Lung (tissue), 12 donors: Measurements from ENCODE around the gene TGM2. TPM values are rescaled to one million over a fixed set of nuclear protein-coding genes. Genes with fewer than 3 reads are reported as not detected.

Experiments used
- ATAC-seq: fragments of 200-7000 bp; cut with Tn5 transposase; one replicate; pipeline ENCODE4 v1.9.1; 2020; ENCODE audit warnings: moderate number of reproducible peaks; ENCODE audit not compliant: insufficient read depth, low FRiP score
- DNase-seq, 3 donors: peaks; one replicate each; pipeline ENCODE4 v3.0.0-alpha.2; 2013 to 2017
- H3K27ac ChIP-seq, 2 donors: one replicate each; pipeline ENCODE4 v1.5.1; 2013; ENCODE audit warnings: mild to moderate bottlenecking in 2 of 2, moderate library complexity in 2 of 2, control low read depth in 1 of 2, inconsistent platforms in 1 of 2, low read depth in 1 of 2, low read length in 1 of 2
- H3K27me3 ChIP-seq, 3 donors: one replicate each; pipeline ENCODE4 v1.5.1; 2013; ENCODE audit warnings: low read length in 2 of 3; ENCODE audit not compliant: control insufficient read depth in 3 of 3, insufficient read depth in 3 of 3
- H3K36me3 ChIP-seq, 4 donors: one replicate each; pipeline ENCODE4 v1.5.1; 2013; ENCODE audit warnings: low read length in 4 of 4, mild to moderate bottlenecking in 1 of 4, moderate library complexity in 1 of 4; ENCODE audit not compliant: control insufficient read depth in 4 of 4, insufficient read depth in 4 of 4
- H3K4me1 ChIP-seq, 5 donors: one replicate each; pipeline ENCODE4 v1.5.1; 2013; ENCODE audit warnings: low read length in 5 of 5, mild to moderate bottlenecking in 2 of 5, moderate library complexity in 1 of 5; ENCODE audit not compliant: control insufficient read depth in 5 of 5, insufficient read depth in 5 of 5
- H3K4me3 ChIP-seq: one replicate; pipeline ENCODE4 v1.5.1; 2013; ENCODE audit warnings: mild to moderate bottlenecking, control low read depth, moderate library complexity
- H3K9ac ChIP-seq, 2 donors: one replicate each; pipeline ENCODE4 v1.5.1; 2013; ENCODE audit warnings: low read length in 2 of 2, control low read depth in 1 of 2; ENCODE audit not compliant: insufficient read depth in 1 of 2
- H3K9me3 ChIP-seq, 4 donors: one replicate each; pipeline ENCODE4 v1.5.1; 2013; ENCODE audit warnings: low read length in 3 of 4, mild to moderate bottlenecking in 1 of 4, moderate library complexity in 1 of 4; ENCODE audit not compliant: control insufficient read depth in 4 of 4, insufficient read depth in 3 of 4
- CTCF ChIP-seq: IDR thresholded peaks from 2 replicates; pipeline ENCODE4 v1.5.1; 2012; ENCODE audit warnings: mild to moderate bottlenecking; ENCODE audit errors: control extremely low read depth, extremely low read depth
- WGBS, 2 donors: extraction: QIAGEN DNeasy Blood & Tissue Kit; methylation state at CpG; one replicate each; pipeline ENCODE4 v1.1.7; 2013; 5-methylcytosine and 5-hydroxymethylcytosine counted together
- polyA plus RNA-seq, 2 donors: library from polyadenylated mRNA; stranded (reverse); fragments of 200-250 nt; gene quantifications; one replicate each; pipeline ENCODE4 v1.2.1, GENCODE V29; 2013
- total RNA-seq, 2 donors: library from RNA; depleted of rRNA in 1 of 2; stranded (reverse); fragments of >200 nt in 1 of 2; gene quantifications; one replicate each; pipeline ENCODE4 v1.2.1, GENCODE V29; 2014 to 2021
- donor health status: control.
- donor health status: control.
- donor health status: Bipolar disorder and iron deficiency.
- donor health status: healthy.
- donor health status: DM: yes; HTN: yes; CAD: no.

TGM2 gene
- total and polyA plus RNA-seq, 4 donors, result 85.0 to 476 (median 325) TPM

- Histone ChIP-seq H3K36me3 (peaks cover 3 to 19% (median 5%) of the 10 kb centered on the region in 4 donors), H3K9ac (no peak overlapping the region), H3K27ac (peak overlapping the region; percentile 41 to 71), H3K4me1 (peaks cover 0 to 49% (median 29%) of the 10 kb centered on the region in 5 donors), H3K4me3 (no peak overlapping the region), H3K9me3 (no peaks in the 10 kb centered on the region), H3K27me3 (no peaks in the 10 kb centered on the region)
- ATAC-seq (no peak), DNase-seq (no peak)
- TF ChIP-seq CTCF, result no peak
- 84 to 86% methylated on average over 7 of the region's 7 CpGs for WGBS, 2 donors
Measured at GRCh38 chr20:38126146-38126921, 38.7 kb downstream of the TGM2 start.

- 50 to 72% methylated on average over 18 of the region's 18 CpGs for WGBS, 2 donors
- no peak overlapping the region for H3K4me3 ChIP-seq
- no peak overlapping the region for H3K9ac ChIP-seq
- no peak for TF ChIP-seq CTCF
- no peak for ATAC-seq
- H3K27me3 ChIP-seq, result no peaks in the 10 kb centered on the region
- H3K27ac ChIP-seq, result peak overlapping the region in 1 of 2 donors; percentile 66
- H3K36me3 ChIP-seq, result peaks cover 0 to 11% (median under 1%) of the 10 kb centered on the region in 4 donors
- H3K9me3 ChIP-seq, result no peaks in the 10 kb centered on the region
- H3K4me1 ChIP-seq, result peaks cover 0 to 45% (median 26%) of the 10 kb centered on the region in 5 donors
- peak; percentile 88 to 90 (median 90) for DNase-seq
Measured at GRCh38 chr20:38125157-38126056, 39.7 kb downstream of the TGM2 start.

GRCh38 chr20:38123021-38123587 lies 42.0 kb downstream of the TGM2 start:
- Histone ChIP-seq H3K9me3 (no peaks in the 10 kb centered on the region), H3K9ac (peak overlapping the region in 1 of 2 donors; percentile 48), H3K4me3 (no peak overlapping the region), H3K36me3 (no peaks in the 10 kb centered on the region), H3K27ac (peak overlapping the region in 1 of 2 donors; percentile 66), H3K4me1 (peaks cover 0 to 42% (median 22%) of the 10 kb centered on the region in 5 donors), H3K27me3 (no peaks in the 10 kb centered on the region)
- no peak for TF ChIP-seq CTCF
- peak; percentile 68 to 88 (median 86) for DNase-seq
- ATAC-seq, result peak; percentile 20
- WGBS, 2 donors, result 31 to 68% methylated on average over 4 of the region's 4 CpGs
